T-cell (primary cell): ENCODE measurements around the gene HDAC8. TPM values are rescaled to one million over a fixed set of nuclear protein-coding genes. Genes with fewer than 3 reads are reported as not detected.

ENCODE experiments used
- ATAC-seq, 4 experiments: fragments of 200-7000 bp in 3 of 4; fragments of 150-1000 bp in 1 of 4; cut with Tn5 transposase; replicated peaks in 1 of 4; 1 replicate in 3 of 4; 2 replicates in 1 of 4; pipeline ENCODE4 v1.10.0; 2021; ENCODE audit warnings: moderate library complexity in 3 of 4, mild to moderate bottlenecking in 2 of 4, moderate number of reproducible peaks in 1 of 4
- CTCF ChIA-PET, 2 donors: fragments of 300-600 bp; sonication (Branson Sonifier 250); formaldehyde crosslinking; loops; one replicate each; lab custom pipeline; 2022; ENCODE audit warnings: antibody characterized with exemption in 2 of 2; lab: Charles Lee
- POLR2A ChIA-PET, 2 donors: fragments of 300-600 bp; sonication (Branson Sonifier 250); formaldehyde crosslinking; loops; one replicate each; lab custom pipeline; 2022; ENCODE audit warnings: antibody characterized with exemption in 2 of 2; lab: Charles Lee
- DNase-seq, 35 experiments: peaks; one replicate each; pipeline versions ENCODE4 v3.0.0 to v3.0.0-alpha.2; 2013 to 2023
- H3K27ac ChIP-seq: one replicate; pipeline ENCODE4 v1.5.1; 2013; ENCODE audit warnings: low read length
- H3K27me3 ChIP-seq, 2 experiments: replicated peaks in 1 of 2; 1 replicate in 1 of 2; 2 replicates in 1 of 2; pipeline versions ENCODE4 v1.6.1 to v1.7.0; 2013; ENCODE audit warnings: low read length in 1 of 2, mixed read lengths in 1 of 2; ENCODE audit not compliant: control insufficient read depth in 2 of 2, insufficient read depth in 2 of 2; ENCODE audit errors: extremely low read depth in 1 of 2
- H3K36me3 ChIP-seq, 2 donors: 1 replicate in 1 of 2; 2 replicates in 1 of 2; pipeline versions ENCODE4 v1.6.1 to v1.7.0; 2013; ENCODE audit warnings: low read length in 1 of 2; ENCODE audit not compliant: control insufficient read depth in 2 of 2, insufficient read depth in 1 of 2; ENCODE audit errors: extremely low read depth in 1 of 2
- H3K4me1 ChIP-seq, 2 experiments: 1 replicate in 1 of 2; 2 replicates in 1 of 2; pipeline versions ENCODE4 v1.6.1 to v1.7.0; 2013; ENCODE audit warnings: low read length in 2 of 2, mixed read lengths in 1 of 2; ENCODE audit not compliant: insufficient read depth in 2 of 2, control insufficient read depth in 1 of 2; ENCODE audit errors: extremely low read depth in 1 of 2
- H3K4me3 ChIP-seq, 2 donors: 1 replicate in 1 of 2; 2 replicates in 1 of 2; pipeline versions ENCODE4 v1.5.1 to v1.7.0; 2013; ENCODE audit warnings: mild to moderate bottlenecking in 2 of 2, low read length in 1 of 2, moderate library complexity in 1 of 2; ENCODE audit not compliant: control insufficient read depth in 1 of 2; ENCODE audit errors: extremely low read depth in 1 of 2
- H3K9me3 ChIP-seq: 2 replicates; pipeline ENCODE4 v1.7.0; 2013
- H3K27ac Mint-ChIP-seq, 2 donors: one replicate each; pipeline ENCODE4 v1.8.0; 2020 to 2021; ENCODE audit warnings: mild to moderate bottlenecking in 2 of 2, mixed read lengths in 2 of 2
- H3K27me3 Mint-ChIP-seq, 2 donors: one replicate each; pipeline ENCODE4 v1.8.0; 2021 to 2022; ENCODE audit warnings: mixed read lengths in 2 of 2
- H3K36me3 Mint-ChIP-seq: one replicate; pipeline ENCODE4 v1.8.0; 2021; ENCODE audit warnings: mixed read lengths
- H3K4me1 Mint-ChIP-seq, 3 donors: one replicate each; pipeline ENCODE4 v1.8.0; 2020 to 2022; ENCODE audit warnings: mixed read lengths in 3 of 3, mild to moderate bottlenecking in 1 of 3
- H3K4me3 Mint-ChIP-seq, 3 donors: one replicate each; pipeline ENCODE4 v1.8.0; 2020 to 2022; ENCODE audit warnings: mild to moderate bottlenecking in 3 of 3, mixed read lengths in 3 of 3, moderate library complexity in 3 of 3
- H3K9me3 Mint-ChIP-seq, 3 donors: one replicate each; pipeline ENCODE4 v1.8.0; 2020 to 2022; ENCODE audit warnings: mixed read lengths in 3 of 3
- WGBS: methylation state at CpG from one replicate; pipeline ENCODE4 v1.1.5; 2013; ENCODE audit warnings: missing lambda C conversion rate; ENCODE audit not compliant: insufficient coverage; 5-methylcytosine and 5-hydroxymethylcytosine counted together
- total RNA-seq, 35 experiments: library from RNA in 6 of 35; stranded (reverse) in 6 of 35; fragments of 120-200 nt in 1 of 35; gene quantifications; one replicate each; pipeline versions ENCODE4 v1.2.1 to v1.2.4 and lab custom pipeline; 2013 to 2026

Gene HDAC8
- total RNA-seq, 5 donors from 2014 or later (not counting 1 experiment from before 2014, with no cell fraction given), result 15.7 to 19.1 (median 16.9) TPM

GRCh38 chrX:72382202-72382595, 190.4 kb downstream of the HDAC8 start:
- H3K36me3 Mint-ChIP-seq, result peaks cover 5% of the 10 kb centered on the region
- CTCF ChIA-PET, result no interaction called here
- no peaks in the 10 kb centered on the region for H3K4me1 ChIP-seq
- no peak for DNase-seq
- peaks cover 0 to 5% of the 10 kb centered on the region in 2 donors for H3K27me3 Mint-ChIP-seq
- no peaks in the 10 kb centered on the region for H3K9me3 ChIP-seq
- no peak overlapping the region for H3K4me3 Mint-ChIP-seq
- POLR2A ChIA-PET, result no interaction called here
- no peaks in the 10 kb centered on the region for H3K4me1 Mint-ChIP-seq
- ATAC-seq, result no peak
- H3K27me3 ChIP-seq, result peaks cover 0 to 3% of the 10 kb centered on the region in 2 experiments
- no peak overlapping the region for H3K27ac Mint-ChIP-seq
- no peak overlapping the region for H3K4me3 ChIP-seq
- H3K27ac ChIP-seq, result no peak overlapping the region
- WGBS, result 64% methylated on average over 2 of the region's 4 CpGs
- H3K9me3 Mint-ChIP-seq, result no peaks in the 10 kb centered on the region
- no peaks in the 10 kb centered on the region for H3K36me3 ChIP-seq

GRCh38 chrX:72381439-72382201, 191.0 kb downstream of the HDAC8 start:
- H3K27me3 Mint-ChIP-seq, result peaks cover 0 to 5% of the 10 kb centered on the region in 2 donors
- H3K9me3 Mint-ChIP-seq, result no peaks in the 10 kb centered on the region
- CTCF ChIA-PET, result no interaction called here
- no peaks in the 10 kb centered on the region for H3K4me1 ChIP-seq
- no peak for DNase-seq
- WGBS, result 100% methylated on average over 1 of the region's 2 CpGs
- H3K4me1 Mint-ChIP-seq, result no peaks in the 10 kb centered on the region
- no peaks in the 10 kb centered on the region for H3K9me3 ChIP-seq
- H3K27me3 ChIP-seq, result peaks cover 0 to 3% of the 10 kb centered on the region in 2 experiments
- no peak overlapping the region for H3K27ac ChIP-seq
- POLR2A ChIA-PET, result no interaction called here
- H3K27ac Mint-ChIP-seq, result no peak overlapping the region
- no peaks in the 10 kb centered on the region for H3K36me3 ChIP-seq
- H3K4me3 Mint-ChIP-seq, result no peak overlapping the region
- no peak for ATAC-seq
- peaks cover 5% of the 10 kb centered on the region for H3K36me3 Mint-ChIP-seq
- H3K4me3 ChIP-seq, result no peak overlapping the region

GRCh38 chrX:72376124-72376523, 196.5 kb downstream of the HDAC8 start:
- H3K27ac ChIP-seq, result no peak overlapping the region
- Mint-ChIP-seq H3K27ac (no peak overlapping the region), H3K36me3 (peaks cover 3% of the 10 kb centered on the region), H3K27me3 (no peaks in the 10 kb centered on the region), H3K4me3 (no peak overlapping the region), H3K9me3 (no peaks in the 10 kb centered on the region), H3K4me1 (no peaks in the 10 kb centered on the region)
- H3K9me3 ChIP-seq, result no peaks in the 10 kb centered on the region
- ChIA-PET CTCF (interaction anchor here in 1 of 2 donors (0.7 kb wide), 1 partner anchor 206 kb away, joined by 3 read pairs; no protein-coding TSS in a partner anchor), POLR2A (no interaction called here)
- no peak overlapping the region for H3K4me3 ChIP-seq
- ATAC-seq (no peak), DNase-seq (no peak)
- peaks cover 0 to under 1% of the 10 kb centered on the region in 2 experiments for H3K27me3 ChIP-seq
- no CpG with 5 or more reads among the region's 9 CpGs for WGBS
- no peaks in the 10 kb centered on the region for H3K36me3 ChIP-seq
- no peaks in the 10 kb centered on the region for H3K4me1 ChIP-seq

GRCh38 chrX:72373136-72373535, 199.5 kb downstream of the HDAC8 start:
- WGBS, result no CpG with 5 or more reads among the region's 1 CpG
- no peaks in the 10 kb centered on the region for H3K9me3 Mint-ChIP-seq
- DNase-seq (no peak), ATAC-seq (no peak)
- no peaks in the 10 kb centered on the region for H3K27me3 ChIP-seq
- H3K36me3 ChIP-seq, result no peaks in the 10 kb centered on the region
- H3K4me3 ChIP-seq, result no peak overlapping the region
- peaks cover 7% of the 10 kb centered on the region for H3K36me3 Mint-ChIP-seq
- H3K27ac ChIP-seq, result no peak overlapping the region
- H3K27me3 Mint-ChIP-seq, result peaks cover 0 to 7% of the 10 kb centered on the region in 2 donors
- CTCF ChIA-PET, result no interaction called here
- no peaks in the 10 kb centered on the region for H3K4me1 Mint-ChIP-seq
- no peak overlapping the region for H3K4me3 Mint-ChIP-seq
- H3K9me3 ChIP-seq, result no peaks in the 10 kb centered on the region
- POLR2A ChIA-PET, result no interaction called here
- no peaks in the 10 kb centered on the region for H3K4me1 ChIP-seq
- no peak overlapping the region for H3K27ac Mint-ChIP-seq

- ChIA-PET POLR2A (no interaction called here), CTCF (no interaction called here)
- H3K4me3 ChIP-seq, result no peak overlapping the region
- no peak for ATAC-seq
- H3K4me3 Mint-ChIP-seq, result no peak overlapping the region
- no peaks in the 10 kb centered on the region for H3K9me3 ChIP-seq
- H3K36me3 Mint-ChIP-seq, result peaks cover 7% of the 10 kb centered on the region
- WGBS, result no CpG with 5 or more reads among the region's 2 CpGs
- no peaks in the 10 kb centered on the region for H3K27me3 ChIP-seq
- H3K27ac ChIP-seq, result no peak overlapping the region
- no peak for DNase-seq
- no peak overlapping the region for H3K27ac Mint-ChIP-seq
- H3K36me3 ChIP-seq, result no peaks in the 10 kb centered on the region
- no peaks in the 10 kb centered on the region for H3K9me3 Mint-ChIP-seq
- H3K4me1 Mint-ChIP-seq, result no peaks in the 10 kb centered on the region
- H3K27me3 Mint-ChIP-seq, result peaks cover 0 to 7% of the 10 kb centered on the region in 2 donors
- H3K4me1 ChIP-seq, result no peaks in the 10 kb centered on the region
Measured at GRCh38 chrX:72372735-72373134, 199.9 kb downstream of the HDAC8 start.

- no peak overlapping the region for H3K27ac ChIP-seq
- H3K27me3 ChIP-seq, result no peaks in the 10 kb centered on the region
- no CpG with 5 or more reads among the region's 3 CpGs for WGBS
- no peak overlapping the region for H3K27ac Mint-ChIP-seq
- no peaks in the 10 kb centered on the region for H3K9me3 Mint-ChIP-seq
- ATAC-seq, result no peak
- no peaks in the 10 kb centered on the region for H3K9me3 ChIP-seq
- H3K4me1 Mint-ChIP-seq, result no peaks in the 10 kb centered on the region
- H3K4me3 Mint-ChIP-seq, result no peak overlapping the region
- H3K36me3 ChIP-seq, result no peaks in the 10 kb centered on the region
- ChIA-PET POLR2A (no interaction called here), CTCF (no interaction called here)
- H3K4me3 ChIP-seq, result no peak overlapping the region
- peaks cover 0 to 8% of the 10 kb centered on the region in 2 donors for H3K27me3 Mint-ChIP-seq
- H3K36me3 Mint-ChIP-seq, result peaks cover 7% of the 10 kb centered on the region
- no peak for DNase-seq
- H3K4me1 ChIP-seq, result no peaks in the 10 kb centered on the region
Measured at GRCh38 chrX:72371405-72371804, 201.2 kb downstream of the HDAC8 start.
